ENCODE results near the gene FBXO39. TPM values are rescaled to one million over a fixed set of nuclear protein-coding genes. Genes with fewer than 3 reads are reported as not detected.

Gene FBXO39
- total RNA-seq, 1 experiment from 2014 or later = not detected

GRCh38 chr17:6748617-6749016 is 27.4 kb upstream of the FBXO39 start:
- ChIA-PET POLR2A (no interaction called here), CTCF (no interaction called here)
- in situ Hi-C loops (cut with HindIII; ENCODE audit: low pct_unique_long_range_greater_than_20kb, low sequenced_read_pairs) (no loop called here), intact Hi-C loops (cut with micrococcal nuclease; ENCODE audit: unreplicated experiment) (no loop called here)
- Histone ChIP-seq H3K4me3 (ENCODE audit: low read depth in 2 of 2, low read length in 2 of 2) (no peak overlapping the region), H3K36me3 (ENCODE audit: control insufficient read depth, insufficient read depth, low read length) (no peaks in the 10 kb centered on the region), H3K4me1 (ENCODE audit: control insufficient read depth, insufficient read depth, low read length) (no peaks in the 10 kb centered on the region), H3K9me3 (ENCODE audit: control insufficient read depth, insufficient read depth, low read depth, low read length) (no peaks in the 10 kb centered on the region), H3K27me3 (ENCODE audit: control insufficient read depth, insufficient read depth, low read length) (0 out of 2 replicates have a peak, but pooled peaks cover 3% of the 10 kb centered on the region), H3K27ac (ENCODE audit: low read length) (no peak overlapping the region)
- ATAC-seq (no peak), DNase-seq (ENCODE audit: low read depth, low spot score) (no peak)
- no peak for TF ChIP-seq TCF7L2 (IDR thresholded peaks at IDR 0.05; ENCODE audit: low read depth, low read length)
- TF ChIP-seq SIN3A (IDR thresholded peaks at IDR 0.05; ENCODE audit: borderline replicate concordance, insufficient read depth, low read depth, low read length) = no peak
- TF ChIP-seq, protein P1, sequence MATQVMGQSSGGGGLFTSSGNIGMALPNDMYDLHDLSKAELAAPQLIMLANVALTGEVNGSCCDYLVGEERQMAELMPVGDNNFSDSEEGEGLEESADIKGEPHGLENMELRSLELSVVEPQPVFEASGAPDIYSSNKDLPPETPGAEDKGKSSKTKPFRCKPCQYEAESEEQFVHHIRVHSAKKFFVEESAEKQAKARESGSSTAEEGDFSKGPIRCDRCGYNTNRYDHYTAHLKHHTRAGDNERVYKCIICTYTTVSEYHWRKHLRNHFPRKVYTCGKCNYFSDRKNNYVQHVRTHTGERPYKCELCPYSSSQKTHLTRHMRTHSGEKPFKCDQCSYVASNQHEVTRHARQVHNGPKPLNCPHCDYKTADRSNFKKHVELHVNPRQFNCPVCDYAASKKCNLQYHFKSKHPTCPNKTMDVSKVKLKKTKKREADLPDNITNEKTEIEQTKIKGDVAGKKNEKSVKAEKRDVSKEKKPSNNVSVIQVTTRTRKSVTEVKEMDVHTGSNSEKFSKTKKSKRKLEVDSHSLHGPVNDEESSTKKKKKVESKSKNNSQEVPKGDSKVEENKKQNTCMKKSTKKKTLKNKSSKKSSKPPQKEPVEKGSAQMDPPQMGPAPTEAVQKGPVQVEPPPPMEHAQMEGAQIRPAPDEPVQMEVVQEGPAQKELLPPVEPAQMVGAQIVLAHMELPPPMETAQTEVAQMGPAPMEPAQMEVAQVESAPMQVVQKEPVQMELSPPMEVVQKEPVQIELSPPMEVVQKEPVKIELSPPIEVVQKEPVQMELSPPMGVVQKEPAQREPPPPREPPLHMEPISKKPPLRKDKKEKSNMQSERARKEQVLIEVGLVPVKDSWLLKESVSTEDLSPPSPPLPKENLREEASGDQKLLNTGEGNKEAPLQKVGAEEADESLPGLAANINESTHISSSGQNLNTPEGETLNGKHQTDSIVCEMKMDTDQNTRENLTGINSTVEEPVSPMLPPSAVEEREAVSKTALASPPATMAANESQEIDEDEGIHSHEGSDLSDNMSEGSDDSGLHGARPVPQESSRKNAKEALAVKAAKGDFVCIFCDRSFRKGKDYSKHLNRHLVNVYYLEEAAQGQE (IDR thresholded peaks at IDR 0.05; ENCODE audit: insufficient read depth in 1 of 2, low read depth in 2 of 2, low read length in 1 of 2) = no peak
- TF ChIP-seq, protein P2, sequence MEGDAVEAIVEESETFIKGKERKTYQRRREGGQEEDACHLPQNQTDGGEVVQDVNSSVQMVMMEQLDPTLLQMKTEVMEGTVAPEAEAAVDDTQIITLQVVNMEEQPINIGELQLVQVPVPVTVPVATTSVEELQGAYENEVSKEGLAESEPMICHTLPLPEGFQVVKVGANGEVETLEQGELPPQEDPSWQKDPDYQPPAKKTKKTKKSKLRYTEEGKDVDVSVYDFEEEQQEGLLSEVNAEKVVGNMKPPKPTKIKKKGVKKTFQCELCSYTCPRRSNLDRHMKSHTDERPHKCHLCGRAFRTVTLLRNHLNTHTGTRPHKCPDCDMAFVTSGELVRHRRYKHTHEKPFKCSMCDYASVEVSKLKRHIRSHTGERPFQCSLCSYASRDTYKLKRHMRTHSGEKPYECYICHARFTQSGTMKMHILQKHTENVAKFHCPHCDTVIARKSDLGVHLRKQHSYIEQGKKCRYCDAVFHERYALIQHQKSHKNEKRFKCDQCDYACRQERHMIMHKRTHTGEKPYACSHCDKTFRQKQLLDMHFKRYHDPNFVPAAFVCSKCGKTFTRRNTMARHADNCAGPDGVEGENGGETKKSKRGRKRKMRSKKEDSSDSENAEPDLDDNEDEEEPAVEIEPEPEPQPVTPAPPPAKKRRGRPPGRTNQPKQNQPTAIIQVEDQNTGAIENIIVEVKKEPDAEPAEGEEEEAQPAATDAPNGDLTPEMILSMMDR (IDR thresholded peaks at IDR 0.05) = no peak
- no peak for TF ChIP-seq POLR2AphosphoS5 (IDR thresholded peaks at IDR 0.05; ENCODE audit: low read depth, low read length)
- no TSS peak for BruUV-seq (replicated peaks)

DNA sequence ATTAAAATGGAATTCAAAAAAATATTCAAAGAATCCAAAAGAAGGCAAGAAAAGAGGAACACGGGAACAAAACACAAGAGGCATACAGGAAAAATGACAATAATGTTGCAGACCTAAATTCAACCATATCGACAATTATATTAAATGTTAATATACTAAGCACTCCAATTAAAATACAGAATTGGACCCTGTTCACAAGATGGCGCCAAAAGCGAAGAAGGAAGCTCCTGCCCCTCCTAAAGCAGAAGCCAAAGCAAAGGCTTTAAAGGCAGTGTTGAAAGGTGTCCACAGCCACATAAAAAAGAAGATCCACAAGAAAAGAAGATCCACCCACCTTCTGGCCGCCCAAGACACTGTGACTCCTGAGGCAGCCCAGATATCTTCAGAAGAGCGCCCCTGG is 26.5 kb upstream of the FBXO39 start:
- in situ Hi-C loops (cut with HindIII; ENCODE audit: low pct_unique_long_range_greater_than_20kb, low sequenced_read_pairs) = no loop called here
- no peak overlapping the region for H3K27ac ChIP-seq (ENCODE audit: low read length)
- no peak for TF ChIP-seq SIN3A (IDR thresholded peaks at IDR 0.05; ENCODE audit: borderline replicate concordance, insufficient read depth, low read depth, low read length)
- TF ChIP-seq, protein P2 (IDR thresholded peaks at IDR 0.05) = peak; percentile 41
- no TSS peak for BruUV-seq (replicated peaks)
- no peak for ATAC-seq
- no peaks in the 10 kb centered on the region for H3K4me1 ChIP-seq (ENCODE audit: control insufficient read depth, insufficient read depth, low read length)
- intact Hi-C loops (cut with micrococcal nuclease; ENCODE audit: unreplicated experiment) = no loop called here
- POLR2A ChIA-PET = no interaction called here
- 0 out of 2 replicates have a peak, but pooled peaks cover 3% of the 10 kb centered on the region for H3K27me3 ChIP-seq (ENCODE audit: control insufficient read depth, insufficient read depth, low read length)
- no peak overlapping the region for H3K4me3 ChIP-seq (ENCODE audit: low read depth in 2 of 2, low read length in 2 of 2)
- H3K9me3 ChIP-seq (ENCODE audit: control insufficient read depth, insufficient read depth, low read depth, low read length) = no peaks in the 10 kb centered on the region
- no peaks in the 10 kb centered on the region for H3K36me3 ChIP-seq (ENCODE audit: control insufficient read depth, insufficient read depth, low read length)
- CTCF ChIA-PET = interaction anchor here (0.6 kb wide), 1 partner anchor 51 kb away, joined by 8 read pairs; no protein-coding TSS in a partner anchor
- no peak for DNase-seq (ENCODE audit: low read depth, low spot score)
